Ectodermal cell (in vitro differentiated cells): Measurements from ENCODE around the gene CHD5. TPM values are rescaled to one million over a fixed set of nuclear protein-coding genes. Genes with fewer than 3 reads are reported as not detected.
"Not testable (repeated sequence)": the region's sequence is repeated elsewhere in the genome, so short reads cannot be mapped to it uniquely, and the experiment has no call there.

Experiments
- H3K27ac ChIP-seq: 2 replicates; pipeline ENCODE4 v1.7.0; 2013; ENCODE audit warnings: mild to moderate bottlenecking, low read depth, low read length; ENCODE audit not compliant: insufficient read depth, poor library complexity, severe bottlenecking
- H3K27me3 ChIP-seq: 2 replicates; pipeline ENCODE4 v1.7.0; 2013; ENCODE audit warnings: mild to moderate bottlenecking, low read length; ENCODE audit not compliant: insufficient read depth, control insufficient read depth, poor library complexity, severe bottlenecking
- H3K36me3 ChIP-seq: one replicate; pipeline ENCODE4 v1.7.0; 2013; ENCODE audit warnings: low read length; ENCODE audit not compliant: control insufficient read depth, insufficient read depth
- H3K4me1 ChIP-seq: one replicate; pipeline ENCODE4 v1.7.0; 2013; ENCODE audit warnings: low read length; ENCODE audit not compliant: control insufficient read depth, insufficient read depth
- H3K4me3 ChIP-seq: 2 replicates; pipeline ENCODE4 v1.7.0; 2013; ENCODE audit warnings: low read depth, low read length, control low read depth; ENCODE audit not compliant: insufficient read depth
- H3K9me3 ChIP-seq: 2 replicates; pipeline ENCODE4 v1.7.0; 2013; ENCODE audit warnings: mild to moderate bottlenecking, low read length, moderate library complexity; ENCODE audit not compliant: control insufficient read depth
- WGBS, 2 experiments: methylation state at CpG; one replicate each; pipeline ENCODE4 v1.1.7; 2013; ENCODE audit warnings: missing lambda C conversion rate in 2 of 2; 5-methylcytosine and 5-hydroxymethylcytosine counted together
- polyA plus RNA-seq, 4 experiments: library from polyadenylated mRNA; stranded (reverse); fragments of 50-300 nt; gene quantifications; one replicate each; pipeline ENCODE4 v1.2.3, GENCODE V29; 2013

The CHD5 gene
- 0.87 TPM for polyA plus RNA-seq (2013, experiment 1 of 4)
- 0.59 TPM for polyA plus RNA-seq (2013, experiment 2 of 4)
- 0.43 TPM for polyA plus RNA-seq (2013, experiment 3 of 4)
- 0.45 TPM for polyA plus RNA-seq (2013, experiment 4 of 4)

DNA sequence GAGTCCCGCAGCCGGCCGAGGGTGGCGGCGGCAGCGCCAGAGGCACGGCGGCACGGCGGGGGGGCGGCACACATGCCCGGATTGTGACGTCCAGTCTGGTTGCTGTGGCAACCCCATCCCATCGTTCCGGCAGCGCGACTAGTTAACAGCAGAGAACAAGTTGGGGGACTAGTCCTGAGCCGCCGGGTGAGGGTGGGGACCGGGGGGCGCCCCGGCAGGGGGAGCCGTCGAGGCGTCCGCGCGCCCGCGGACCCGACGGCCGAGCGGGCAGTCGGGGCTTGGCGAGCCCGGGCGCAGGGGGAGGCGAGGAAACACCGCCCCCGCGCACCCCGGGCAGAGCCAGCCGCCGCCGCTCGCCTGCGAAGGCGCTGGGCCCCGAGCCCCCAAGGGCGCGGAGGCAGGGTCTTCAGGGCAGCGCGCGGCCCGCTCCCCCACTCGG is at the start of gene CHD5:
TSS of gene CHD5 (minus strand) at position 54 of the 439 bp plus-strand sequence. CDS start 298 bp downstream, outside the sequence.
- H3K27ac ChIP-seq = no peak within 1 kb of the TSS
- no peaks in the 10 kb centered on the region for H3K36me3 ChIP-seq
- no peaks in the 10 kb centered on the region for H3K4me1 ChIP-seq
- H3K9me3 ChIP-seq = no peaks in the 10 kb centered on the region
- H3K27me3 ChIP-seq = peaks cover 78% of the 10 kb centered on the region
- H3K4me3 ChIP-seq = peak within 1 kb of the TSS; percentile 16
- WGBS, 2 experiments = 2 to 3% methylated on average over 57 of the region's 57 CpGs

DNA sequence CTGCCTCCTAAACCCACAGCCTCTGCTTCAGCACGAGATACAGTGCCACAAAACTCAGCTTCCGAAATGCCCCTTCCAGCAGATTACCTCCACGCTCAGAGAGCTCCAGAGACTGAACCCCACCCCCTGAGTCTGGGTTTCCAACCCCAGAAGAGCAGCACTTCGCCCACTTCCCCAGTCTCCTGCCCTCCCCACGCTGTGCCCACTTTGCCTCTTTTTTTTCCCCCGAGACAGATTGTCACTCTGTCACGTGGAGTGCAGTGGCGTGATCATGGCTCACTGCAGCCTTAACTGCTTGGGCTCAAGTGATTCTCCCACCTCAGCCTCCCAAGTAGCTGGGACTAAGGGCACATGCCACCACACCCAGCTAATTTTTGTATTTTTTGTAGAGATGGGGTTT is 45.5 kb upstream of the CHD5 start:
- WGBS, 2 experiments = 95 to 96% methylated on average over 8 of the region's 8 CpGs
- Histone ChIP-seq H3K36me3 (peaks cover 44% of the 10 kb centered on the region), H3K4me3 (no peak overlapping the region), H3K27ac (no peak overlapping the region), H3K27me3 (no peaks in the 10 kb centered on the region), H3K9me3 (no peaks in the 10 kb centered on the region), H3K4me1 (no peaks in the 10 kb centered on the region)

DNA sequence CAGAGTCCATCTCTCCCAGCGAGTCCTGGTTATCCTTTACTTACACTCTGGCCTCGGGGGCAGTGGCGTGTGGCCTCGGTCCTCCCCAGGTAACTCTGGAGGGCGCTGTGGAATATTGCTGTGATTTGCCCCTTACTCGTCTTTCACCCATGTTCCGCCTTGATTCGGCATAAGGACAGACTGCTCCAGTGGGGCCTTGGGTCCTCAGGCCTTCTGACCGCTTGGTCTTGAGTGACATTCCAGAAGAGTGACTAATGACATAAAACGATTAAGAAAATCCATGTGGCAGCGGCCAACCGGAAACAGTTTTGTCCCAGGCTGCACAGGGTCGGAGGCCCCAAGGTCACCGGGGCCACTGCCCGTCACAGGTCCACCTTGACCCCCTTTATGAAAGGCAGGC is 44.6 kb upstream of the CHD5 start:
- H3K27ac ChIP-seq = no peak overlapping the region
- H3K9me3 ChIP-seq = no peaks in the 10 kb centered on the region
- no peak overlapping the region for H3K4me3 ChIP-seq
- H3K4me1 ChIP-seq = no peaks in the 10 kb centered on the region
- H3K27me3 ChIP-seq = no peaks in the 10 kb centered on the region
- 96% methylated on average over 15 of the region's 15 CpGs for WGBS, 2 experiments
- H3K36me3 ChIP-seq = peaks cover 40% of the 10 kb centered on the region

DNA sequence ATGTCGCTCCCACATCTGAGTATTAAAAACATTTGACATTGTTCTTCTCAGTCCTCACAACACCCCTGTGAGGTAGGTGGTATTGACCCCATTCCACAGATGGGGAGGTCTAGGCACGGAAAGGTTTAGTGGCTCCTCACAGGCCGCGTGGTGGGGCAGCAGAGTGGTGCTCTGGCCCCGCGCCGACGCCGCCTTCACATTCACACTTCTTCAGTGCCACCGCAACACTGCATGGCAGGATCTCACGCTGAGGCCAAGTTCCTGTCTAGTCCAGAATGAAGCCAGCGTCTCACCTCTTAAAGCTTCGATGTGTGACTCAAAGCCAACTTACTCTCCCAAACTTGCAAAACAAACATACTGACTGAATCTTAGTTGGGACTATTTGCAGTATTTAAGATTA is 43.5 kb upstream of the CHD5 start:
- no peak overlapping the region for H3K27ac ChIP-seq
- no peaks in the 10 kb centered on the region for H3K9me3 ChIP-seq
- H3K36me3 ChIP-seq = peaks cover 37% of the 10 kb centered on the region
- WGBS, 2 experiments = 96 to 97% methylated on average over 13 of the region's 13 CpGs
- no peaks in the 10 kb centered on the region for H3K4me1 ChIP-seq
- H3K4me3 ChIP-seq = no peak overlapping the region
- no peaks in the 10 kb centered on the region for H3K27me3 ChIP-seq

DNA sequence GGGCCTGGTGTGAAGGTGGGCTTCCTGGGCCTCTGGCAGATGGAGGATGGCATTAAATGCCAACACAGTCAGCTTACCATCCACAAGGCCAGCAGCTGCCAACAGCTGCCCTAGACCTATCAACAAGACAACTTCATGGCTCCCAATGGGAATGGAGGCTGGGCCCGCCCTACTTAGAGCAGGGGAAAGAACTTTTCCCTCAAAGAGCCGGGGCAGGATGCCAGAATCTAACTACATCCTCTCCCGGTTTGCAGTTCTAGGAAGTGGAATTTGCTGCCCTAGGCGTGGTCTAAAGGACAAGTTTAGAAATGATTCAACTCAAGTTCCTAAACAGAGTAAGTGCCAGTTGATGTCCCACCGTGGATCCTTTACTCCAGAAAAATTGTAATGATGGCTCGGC is 42.5 kb upstream of the CHD5 start:
- Histone ChIP-seq H3K4me1 (no peaks in the 10 kb centered on the region), H3K9me3 (no peaks in the 10 kb centered on the region), H3K4me3 (no peak overlapping the region), H3K27me3 (no peaks in the 10 kb centered on the region), H3K27ac (no peak overlapping the region), H3K36me3 (peaks cover 37% of the 10 kb centered on the region)
- 95 to 96% methylated on average over 6 of the region's 6 CpGs for WGBS, 2 experiments

DNA sequence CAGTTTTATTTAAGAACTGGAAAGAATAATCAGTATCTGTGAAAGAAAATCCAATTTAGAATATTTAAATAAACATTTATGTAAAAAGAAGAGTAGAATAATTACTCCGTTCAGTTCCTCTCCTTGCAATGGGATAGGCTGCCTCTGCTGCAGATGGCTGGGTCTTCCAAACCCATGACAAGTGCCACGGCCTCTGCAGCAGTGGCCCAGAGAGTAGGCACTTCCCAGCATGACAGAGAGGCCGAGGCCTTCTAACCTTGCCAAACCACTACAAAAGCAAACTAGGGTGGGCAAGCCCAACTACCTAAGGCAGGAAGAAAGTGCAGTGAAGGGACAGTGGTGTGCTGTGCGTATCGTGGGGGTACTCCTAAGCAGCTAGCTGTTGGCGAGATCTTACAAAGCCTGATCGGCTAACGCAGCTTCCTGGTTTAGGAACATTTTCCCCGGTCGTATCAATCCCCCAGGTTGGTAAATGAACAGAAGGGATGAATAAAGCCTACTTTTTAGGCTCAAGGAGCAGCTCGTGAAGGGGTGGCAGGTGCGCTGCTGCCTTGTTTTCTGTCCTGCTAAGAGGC is 41.2 kb upstream of the CHD5 start:
- 95 to 96% methylated on average over 12 of the region's 12 CpGs for WGBS, 2 experiments
- peaks cover 27% of the 10 kb centered on the region for H3K36me3 ChIP-seq
- no peaks in the 10 kb centered on the region for H3K4me1 ChIP-seq
- H3K4me3 ChIP-seq = no peak overlapping the region
- H3K9me3 ChIP-seq = no peaks in the 10 kb centered on the region
- H3K27me3 ChIP-seq = no peaks in the 10 kb centered on the region
- no peak overlapping the region for H3K27ac ChIP-seq

DNA sequence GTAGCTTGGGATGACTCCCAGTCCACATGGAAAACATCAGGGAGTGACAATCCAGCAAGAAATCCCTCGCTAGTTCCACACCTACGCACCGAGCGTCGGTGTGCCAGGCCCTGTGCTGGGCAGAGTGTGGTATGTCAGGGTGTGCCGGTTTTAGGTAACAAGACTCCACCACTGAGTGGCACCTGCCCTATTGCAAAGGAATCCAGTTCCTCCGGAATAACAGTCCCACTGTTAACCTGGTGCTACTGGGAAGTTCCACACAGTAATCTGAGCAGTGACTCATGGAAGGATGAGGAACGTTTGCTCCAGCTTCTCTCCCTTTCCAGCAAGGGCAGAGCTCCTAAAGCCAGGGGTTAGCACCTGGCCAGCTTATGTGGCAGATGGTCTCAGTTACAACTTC is 40.1 kb upstream of the CHD5 start:
- no peaks in the 10 kb centered on the region for H3K4me1 ChIP-seq
- peaks cover 20% of the 10 kb centered on the region for H3K36me3 ChIP-seq
- H3K9me3 ChIP-seq = no peaks in the 10 kb centered on the region
- no peak overlapping the region for H3K4me3 ChIP-seq
- no peak overlapping the region for H3K27ac ChIP-seq
- no peaks in the 10 kb centered on the region for H3K27me3 ChIP-seq
- 92% methylated on average over 8 of the region's 8 CpGs for WGBS, 2 experiments

DNA sequence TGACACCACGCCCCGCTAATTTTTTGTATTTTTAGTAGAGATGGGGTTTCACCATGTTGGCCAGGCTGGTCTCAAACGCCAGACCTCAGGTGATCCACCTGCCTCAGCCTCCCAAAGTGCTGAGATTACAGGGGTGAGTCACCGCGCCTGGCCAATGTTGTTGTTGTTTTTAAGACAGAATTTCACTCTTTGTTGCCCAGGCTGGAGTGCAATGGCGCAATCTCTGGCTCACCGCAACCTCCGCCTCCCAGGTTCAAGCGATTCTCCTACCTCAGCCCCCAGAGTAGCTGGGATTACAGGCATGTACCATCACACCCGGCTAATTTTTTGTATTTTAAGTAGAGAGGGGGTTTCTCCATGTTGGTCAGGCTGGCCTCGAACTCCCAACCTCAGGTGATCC is 39.5 kb upstream of the CHD5 start:
- not testable (repeated sequence) for H3K4me1 ChIP-seq, H3K27me3 ChIP-seq, H3K4me3 ChIP-seq, H3K9me3 ChIP-seq, H3K27ac ChIP-seq
- H3K36me3 ChIP-seq = peaks cover 20% of the 10 kb centered on the region
- WGBS, 2 experiments = 93 to 94% methylated on average over 11 of the region's 11 CpGs

DNA sequence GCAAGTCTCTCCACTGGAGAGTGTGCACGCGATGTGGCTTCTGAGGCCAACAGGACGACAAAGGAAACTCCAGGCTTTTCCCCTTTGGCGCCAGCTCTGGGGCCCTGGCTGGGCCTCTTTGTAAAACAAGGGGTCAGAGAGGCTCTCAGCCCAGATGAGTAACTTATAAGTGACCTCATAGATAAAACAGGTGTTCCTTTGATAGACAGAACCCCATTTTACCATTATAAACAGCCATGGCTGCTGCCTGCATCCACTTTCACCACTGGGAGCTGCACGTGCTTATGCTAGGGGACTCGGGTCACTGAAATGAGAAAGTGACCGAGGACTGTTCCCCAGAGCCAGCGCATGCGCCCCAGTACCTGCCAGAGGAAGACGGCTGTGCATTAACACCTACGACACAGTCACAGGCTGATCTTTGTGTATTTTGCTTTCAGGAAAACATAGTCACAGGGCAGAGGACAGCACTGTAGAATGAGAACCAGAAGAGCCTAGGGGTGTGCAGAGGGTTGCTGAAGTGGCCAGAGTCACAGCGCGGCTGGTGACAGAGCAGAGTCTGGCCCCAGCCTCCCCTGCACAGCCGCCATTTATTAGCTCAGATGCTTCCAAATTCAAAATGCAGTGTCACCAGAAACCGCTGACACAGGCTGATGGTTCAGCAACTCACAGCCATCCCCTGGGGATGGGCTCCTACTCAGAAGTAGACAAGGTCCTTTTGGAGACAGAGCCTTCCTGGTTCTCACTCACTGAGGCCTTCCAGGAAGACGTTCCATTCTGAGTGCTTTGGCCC is 38.4 kb upstream of the CHD5 start:
- H3K4me3 ChIP-seq = no peak overlapping the region
- H3K27ac ChIP-seq = no peak overlapping the region
- no peaks in the 10 kb centered on the region for H3K9me3 ChIP-seq
- peaks cover 9% of the 10 kb centered on the region for H3K36me3 ChIP-seq
- H3K27me3 ChIP-seq = no peaks in the 10 kb centered on the region
- H3K4me1 ChIP-seq = no peaks in the 10 kb centered on the region
- WGBS, 2 experiments = 91 to 93% methylated on average over 16 of the region's 16 CpGs

DNA sequence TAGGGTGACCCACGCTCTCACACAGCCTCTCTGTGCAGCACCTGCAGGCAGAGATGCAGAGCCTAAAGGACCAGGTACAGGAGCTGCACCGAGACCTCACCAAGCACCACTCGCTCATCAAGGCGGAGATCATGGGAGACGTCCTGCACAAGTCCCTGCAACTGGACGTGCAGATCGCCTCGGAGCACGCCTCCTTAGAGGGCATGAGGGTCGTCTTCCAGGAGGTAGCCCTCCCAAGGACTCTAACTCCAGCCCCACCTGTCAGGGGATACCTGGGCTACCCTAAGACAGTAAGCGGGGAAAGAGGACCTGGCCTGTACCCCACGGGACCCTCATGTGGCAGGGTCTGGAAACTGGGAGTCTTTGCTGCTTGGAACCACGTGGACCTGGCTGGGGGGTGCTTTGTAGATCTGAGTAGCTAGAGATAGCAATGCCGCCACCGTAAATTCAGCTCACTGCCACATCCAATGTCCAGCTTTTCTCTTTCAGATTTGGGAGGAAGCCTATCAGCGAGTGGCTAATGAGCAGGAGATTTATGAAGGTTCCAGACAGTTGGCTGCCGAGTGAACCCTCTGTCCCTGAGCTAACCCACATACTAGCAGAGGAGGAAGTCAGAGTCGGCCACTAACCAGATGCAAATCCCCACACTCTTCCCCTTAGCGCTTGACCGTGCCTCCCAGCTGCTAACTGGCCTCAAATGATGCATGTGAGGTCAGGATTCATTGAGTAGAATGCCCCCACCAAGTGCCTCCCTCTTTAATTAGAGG is 32.3 kb upstream of the CHD5 start:
- no peaks in the 10 kb centered on the region for H3K36me3 ChIP-seq
- peaks cover 28% of the 10 kb centered on the region for H3K27me3 ChIP-seq
- H3K4me3 ChIP-seq = no peak overlapping the region
- no peak overlapping the region for H3K27ac ChIP-seq
- H3K9me3 ChIP-seq = no peaks in the 10 kb centered on the region
- WGBS, 2 experiments = 92 to 93% methylated on average over 20 of the region's 20 CpGs
- H3K4me1 ChIP-seq = peaks cover 12% of the 10 kb centered on the region
